ENCODE data around the gene PTPRT. TPM values are rescaled to one million over a fixed set of nuclear protein-coding genes. Genes with fewer than 3 reads are reported as not detected.
A peak's percentile ranks its signal among the peaks of the same experiment; 100 is the strongest.

PTPRT gene
- total RNA-seq, 1 donor from 2014 or later = 45.0 TPM

- DNase-seq (ENCODE audit: low spot score) = peak; percentile 24
Observed at GRCh38 chr20:42714298-42715141, 475.2 kb downstream of the PTPRT start.

DNA sequence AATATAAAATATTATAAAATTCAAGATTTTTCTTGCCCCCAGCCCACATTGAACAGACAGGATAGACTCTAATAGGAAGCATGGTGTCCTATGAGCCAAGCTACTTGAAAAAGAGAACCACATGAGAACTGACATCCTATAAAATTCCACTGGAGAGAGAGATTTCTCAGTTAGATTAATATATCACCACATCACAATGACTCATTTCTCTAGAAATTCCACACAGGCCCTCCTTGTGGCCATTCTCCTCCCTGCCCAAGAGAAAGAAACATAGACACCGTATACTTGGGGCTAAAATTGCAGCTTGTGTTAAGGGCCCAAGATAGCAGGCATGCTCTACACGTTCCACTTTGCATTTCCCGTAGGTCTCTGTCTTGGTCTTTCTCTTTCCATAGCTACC, 481.4 kb downstream of the PTPRT start:
- DNase-seq (ENCODE audit: low spot score) = no peak

GRCh38 chr20:42706759-42707158, 482.9 kb downstream of the PTPRT start:
- DNase-seq (ENCODE audit: low spot score) = no peak

DNA sequence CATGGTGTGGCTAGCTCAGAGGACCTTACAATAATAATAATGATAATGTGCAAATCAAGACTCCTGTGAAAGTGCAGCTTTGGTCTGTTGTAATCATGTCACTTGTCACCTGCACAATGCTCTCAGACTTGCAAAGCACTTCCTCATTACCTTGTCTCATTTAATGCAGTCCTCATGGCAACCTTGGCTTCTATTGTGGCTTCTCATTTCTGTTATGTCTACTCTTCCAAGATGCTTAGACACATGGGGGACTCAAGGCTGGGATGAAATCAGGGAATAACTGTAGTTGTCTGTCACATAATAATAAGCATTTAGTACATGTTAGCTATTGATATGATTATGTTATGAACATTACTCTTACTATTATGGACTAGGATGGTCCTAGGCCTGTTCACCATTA, 484.2 kb downstream of the PTPRT start:
- no peak for DNase-seq (ENCODE audit: low spot score)

DNA sequence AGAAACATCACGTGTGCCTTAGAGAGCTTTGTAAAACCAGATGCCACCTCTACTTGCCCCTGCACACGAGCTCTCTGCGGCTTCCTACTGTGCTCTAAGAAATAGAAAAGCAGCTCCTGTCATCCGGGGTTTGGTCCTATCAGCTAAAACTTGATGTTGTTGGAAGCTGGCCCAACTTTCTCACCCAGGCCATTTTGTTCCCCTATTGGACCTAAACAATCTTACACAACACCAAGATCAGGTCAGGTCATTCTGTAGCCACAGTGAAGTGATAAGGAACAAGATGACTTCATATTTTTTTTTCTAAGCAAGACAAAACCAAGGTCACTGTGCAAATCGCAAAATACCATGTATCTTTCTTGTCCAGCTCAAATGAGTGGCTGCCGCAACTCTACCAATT, 486.0 kb downstream of the PTPRT start:
- DNase-seq (ENCODE audit: low spot score) = no peak

DNA sequence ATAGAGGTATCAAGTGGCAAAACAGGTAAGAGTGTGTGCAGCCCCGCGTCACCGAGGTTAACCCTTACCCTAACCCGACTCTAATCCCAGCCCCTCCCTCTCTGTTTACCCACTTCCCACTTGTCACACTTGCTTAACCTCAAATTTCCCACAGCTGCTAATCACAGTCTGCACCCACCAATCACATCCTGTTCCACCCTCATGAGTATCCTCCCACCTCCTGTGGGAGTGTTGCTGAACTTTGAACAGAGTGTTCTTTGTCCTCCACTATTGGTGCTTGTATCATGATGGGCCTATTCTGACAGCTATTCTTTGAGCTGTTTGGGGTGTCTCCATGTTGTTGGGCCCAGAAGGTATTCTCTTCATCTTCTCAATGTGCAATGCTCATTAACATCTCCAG, 487.8 kb downstream of the PTPRT start:
- DNase-seq (ENCODE audit: low spot score) = peak; percentile 24

DNA sequence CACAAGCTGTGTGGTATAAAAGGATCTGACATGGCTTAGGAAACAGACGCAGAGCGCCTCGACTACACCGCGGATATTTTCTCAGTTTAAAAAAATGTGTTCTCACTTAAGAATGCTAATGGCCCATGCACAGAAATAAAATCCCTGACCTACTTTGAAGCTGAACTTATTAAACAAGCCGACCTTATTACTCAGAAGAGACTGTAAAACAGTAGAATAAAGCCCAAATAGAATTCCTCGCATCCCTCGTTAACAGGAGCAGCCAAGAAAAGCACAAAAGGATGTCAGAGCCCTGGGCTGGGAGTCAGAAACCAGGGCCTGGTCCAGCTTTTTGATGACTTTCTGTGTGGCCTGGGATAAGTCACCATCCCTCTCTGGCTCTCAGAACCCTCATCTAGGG, 489.3 kb downstream of the PTPRT start:
- no peak for DNase-seq (ENCODE audit: low spot score)

DNA sequence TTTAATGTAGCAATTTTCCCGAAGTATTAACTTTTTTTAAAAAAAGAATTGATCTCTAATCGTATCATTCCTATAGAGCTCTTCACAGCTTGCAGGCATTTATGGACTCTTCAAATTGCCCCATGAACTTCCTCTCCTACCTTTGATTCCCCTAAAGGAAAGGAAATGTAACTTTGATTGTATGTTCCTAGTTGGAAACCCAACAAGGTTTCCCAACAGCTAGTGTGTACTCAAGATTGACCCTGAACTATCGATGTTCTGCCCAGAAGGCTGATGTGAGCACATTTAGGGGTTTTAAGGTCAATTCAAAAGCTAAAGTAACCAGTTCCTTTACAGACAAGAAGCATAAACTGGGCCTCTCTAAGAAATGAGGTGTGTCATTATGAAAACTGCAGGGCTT, 491.7 kb downstream of the PTPRT start:
- no peak for DNase-seq (ENCODE audit: low spot score)

DNA sequence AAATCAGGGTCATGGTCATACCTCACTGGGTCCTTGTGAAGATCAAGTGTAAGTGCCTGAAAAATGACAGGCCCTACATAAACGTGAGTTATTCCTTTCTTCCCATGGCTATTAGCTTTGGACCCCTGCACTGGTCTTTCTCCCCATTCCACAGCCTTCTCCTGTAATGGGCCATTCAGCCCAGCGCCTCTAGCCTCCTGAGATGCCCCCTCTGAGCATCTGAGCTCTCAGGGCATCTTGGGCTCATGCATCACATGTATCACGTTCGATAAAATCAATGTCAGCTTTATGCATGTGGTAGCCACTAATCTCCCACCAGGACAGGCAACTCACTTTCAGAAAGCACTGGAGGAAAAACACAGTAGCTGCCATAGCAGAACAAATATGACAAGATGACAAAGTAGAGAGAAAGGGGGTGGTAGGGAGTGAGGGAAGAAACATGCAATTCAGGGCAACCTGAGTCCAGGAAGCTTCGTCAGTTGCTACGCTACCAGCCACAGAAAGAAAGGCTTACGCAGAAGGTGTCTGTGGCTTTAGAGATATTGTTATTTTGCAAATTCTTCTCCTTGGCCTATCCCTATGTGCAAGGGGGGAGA, 498.8 kb downstream of the PTPRT start:
- DNase-seq (ENCODE audit: low spot score) = no peak

DNA sequence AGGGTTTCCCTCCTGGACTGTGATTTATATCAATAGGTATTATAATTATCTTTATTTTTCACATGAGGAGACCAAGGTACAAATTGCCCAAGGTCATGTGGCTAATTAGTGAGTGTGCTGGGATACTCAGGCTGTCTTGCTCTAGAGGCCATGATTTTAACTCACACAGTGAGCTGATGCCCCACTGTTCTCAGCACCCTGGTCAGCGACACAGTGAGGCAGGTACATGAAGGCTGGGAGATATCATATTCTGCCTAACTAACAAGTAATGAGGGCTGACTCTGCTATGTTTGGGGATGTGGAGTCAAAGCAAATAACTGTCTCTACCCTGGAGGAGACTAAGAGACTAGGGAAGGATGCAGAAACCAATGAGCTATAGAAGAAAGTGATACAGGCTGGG, 501.1 kb downstream of the PTPRT start:
- peak; percentile 12 for DNase-seq (ENCODE audit: low spot score)

- no peak for DNase-seq (ENCODE audit: low spot score)
Observed at GRCh38 chr20:42686057-42686456, 503.6 kb downstream of the PTPRT start.

DNA sequence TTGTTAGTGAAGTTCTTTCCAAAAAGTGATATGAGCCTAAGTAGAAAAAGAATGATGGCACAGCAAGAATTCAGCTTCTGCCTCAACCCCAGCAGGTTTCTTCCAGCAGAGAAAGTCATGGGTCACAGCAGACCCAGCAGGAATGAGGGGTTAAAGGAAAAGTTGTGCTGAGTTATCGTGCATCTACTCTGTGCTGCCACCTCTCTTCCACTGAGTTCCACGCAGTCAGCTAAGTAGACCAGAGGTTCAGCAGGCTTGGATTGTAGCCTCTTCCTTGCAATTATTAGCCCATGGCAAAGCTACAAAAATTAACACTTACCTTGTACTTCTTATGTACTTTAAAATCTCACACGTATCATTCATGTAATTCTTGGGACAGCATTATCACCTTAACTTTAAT, 510.8 kb downstream of the PTPRT start:
- no peak for DNase-seq (ENCODE audit: low spot score)

DNA sequence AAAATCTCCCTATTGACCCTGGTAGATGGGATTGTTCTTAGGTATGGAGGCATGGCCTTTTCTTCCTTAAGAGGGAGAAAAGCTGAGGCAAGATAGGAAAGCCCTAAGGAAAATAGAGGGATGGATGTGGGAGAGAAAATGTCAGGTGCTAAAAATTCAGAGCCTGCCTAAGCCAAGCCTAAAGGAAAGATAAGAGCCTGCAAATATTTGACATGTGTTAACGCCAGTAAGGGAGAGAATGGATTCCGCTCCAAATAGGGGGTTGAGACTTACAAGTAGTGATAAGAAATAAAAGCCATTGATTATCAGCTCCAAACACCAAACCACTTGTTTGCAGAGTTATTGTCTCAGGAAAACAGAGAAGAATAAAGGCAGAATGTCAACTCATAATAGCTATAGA, 533.6 kb downstream of the PTPRT start:
- DNase-seq (ENCODE audit: low spot score) = no peak

DNA sequence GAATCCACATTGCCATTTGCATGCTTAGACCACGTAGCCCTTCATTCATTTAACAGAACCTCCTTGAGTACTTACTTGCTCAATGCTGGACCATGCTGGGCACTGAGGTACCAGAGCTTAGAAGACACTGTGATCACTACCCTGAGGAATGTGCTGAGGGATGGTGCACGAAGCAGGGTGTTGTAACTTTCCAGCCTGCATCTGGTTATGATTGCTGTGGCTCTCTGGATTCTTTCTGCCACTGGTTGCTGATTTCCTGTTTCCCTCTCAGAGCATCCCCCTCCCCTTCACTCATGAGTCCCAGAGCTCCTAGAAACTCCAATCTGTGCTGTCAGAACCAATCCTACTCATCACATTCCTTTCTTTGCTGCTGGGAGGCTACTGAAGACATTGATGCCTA, 537.4 kb downstream of the PTPRT start:
- no peak for DNase-seq (ENCODE audit: low spot score)

GRCh38 chr20:42650191-42650746, 539.4 kb downstream of the PTPRT start:
- DNase-seq (ENCODE audit: low spot score) = no peak

GRCh38 chr20:42649748-42650147, 540.0 kb downstream of the PTPRT start:
- DNase-seq (ENCODE audit: low spot score) = no peak

DNA sequence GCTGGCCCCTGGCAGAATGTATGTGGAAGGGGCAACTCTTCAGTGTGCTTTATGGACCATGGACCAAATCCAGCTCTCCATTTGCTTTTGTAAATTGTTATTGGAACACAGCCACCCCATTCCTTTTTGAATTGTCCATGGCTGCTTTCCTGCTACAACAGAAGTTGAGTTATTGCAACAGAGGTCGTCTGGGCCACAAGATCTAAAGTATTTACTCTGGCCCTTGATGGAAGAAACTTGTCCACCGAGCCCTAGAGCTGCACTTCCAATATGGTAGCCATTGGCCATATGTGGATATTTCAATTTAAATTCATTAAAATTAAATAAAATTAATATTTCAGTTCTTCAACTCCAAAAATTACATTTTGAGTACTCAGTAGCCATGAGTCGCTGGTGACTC, 543.5 kb downstream of the PTPRT start:
- DNase-seq (ENCODE audit: low spot score) = no peak

GRCh38 chr20:42641886-42642285, 547.8 kb downstream of the PTPRT start:
- no peak for DNase-seq (ENCODE audit: low spot score)

GRCh38 chr20:42639140-42639539, 550.6 kb downstream of the PTPRT start:
- DNase-seq (ENCODE audit: low spot score) = no peak

DNA sequence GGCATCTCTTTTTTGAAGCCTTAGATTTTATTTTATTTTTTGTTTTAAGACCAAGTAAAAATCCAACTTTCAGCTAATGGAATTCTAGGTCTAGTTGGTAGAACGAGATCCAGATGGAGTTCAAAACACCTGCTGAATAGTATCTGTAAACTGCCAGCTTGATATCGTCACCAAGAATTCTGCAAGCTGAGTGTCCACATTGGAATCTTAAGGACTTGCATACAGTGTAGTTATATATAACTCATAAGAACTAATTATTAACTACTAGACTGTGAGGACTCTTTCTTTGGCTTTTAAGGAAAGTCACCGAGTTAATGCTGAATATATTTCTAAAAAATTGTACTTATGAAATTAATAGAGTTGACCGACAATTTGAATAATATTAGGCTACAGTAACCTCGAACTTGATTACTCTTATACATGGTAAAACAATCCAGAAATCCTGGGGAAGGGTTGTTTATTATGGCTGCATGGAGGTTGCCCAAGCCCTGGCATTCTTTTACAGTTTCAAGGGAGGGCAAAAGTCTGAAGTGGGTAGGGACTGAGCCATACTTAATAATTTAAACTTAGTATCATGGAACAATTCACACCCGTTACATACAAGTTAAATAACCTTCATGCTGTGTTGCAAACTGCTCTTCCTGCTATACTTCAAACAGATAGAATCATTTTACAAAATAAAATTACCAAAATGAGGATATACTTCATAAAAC, 553.9 kb downstream of the PTPRT start:
- DNase-seq (ENCODE audit: low spot score) = no peak

GRCh38 chr20:42634156-42634555, 555.5 kb downstream of the PTPRT start:
- no peak for DNase-seq (ENCODE audit: low spot score)

DNA sequence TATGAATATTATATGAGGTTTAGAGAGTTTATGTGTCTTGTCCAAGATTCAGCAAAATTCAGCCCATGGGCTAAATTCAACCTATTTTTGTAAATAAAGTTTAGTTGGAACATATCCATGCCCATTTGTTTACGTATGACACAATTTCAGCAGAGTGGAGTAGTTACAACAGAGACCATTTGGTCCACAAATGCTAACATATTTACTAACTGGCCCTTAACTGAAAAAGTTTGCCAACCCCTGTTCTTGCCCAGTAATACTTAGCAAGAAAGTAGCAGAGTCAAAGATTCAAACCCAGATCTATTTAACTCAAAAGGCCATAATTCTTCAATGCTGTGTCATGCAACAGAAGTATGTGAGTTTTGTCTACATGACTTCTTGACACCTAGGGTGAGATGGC, 561.0 kb downstream of the PTPRT start:
- DNase-seq (ENCODE audit: low spot score) = no peak

- no peak for DNase-seq (ENCODE audit: low spot score)
Observed at GRCh38 chr20:42613076-42613475, 576.6 kb downstream of the PTPRT start.

Measured in mucosa of gallbladder (tissue), 1 donor.